ENCODE data around the gene COX7B2.

COX7B2 gene

GRCh38 chr4:46730075-46730474 lies 179.0 kb downstream of the COX7B2 start:
- no peak overlapping the region for H3K4me2 ChIP-seq (ENCODE audit: low read depth, low read length)
- H3K4me1 ChIP-seq (ENCODE audit: low read length), result no peaks in the 10 kb centered on the region
- H3F3A ChIP-seq (ENCODE audit: insufficient read depth, low read length), result no peaks in the 10 kb centered on the region
- H3K27me3 ChIP-seq (replicated peaks; ENCODE audit: insufficient read depth, low read length), result no peaks in the 10 kb centered on the region
- H3K36me3 ChIP-seq (replicated peaks; ENCODE audit: insufficient read depth, low read length), result no peaks in the 10 kb centered on the region
- TF ChIP-seq EZH2 (optimal IDR thresholded peaks at IDR 0.05; ENCODE audit: low read depth, low read length) (no peak), CTCF (IDR thresholded peaks at IDR 0.05; ENCODE audit: low read length) (no peak), EZH2phosphoT487 (IDR thresholded peaks at IDR 0.05; ENCODE audit: low read length) (no peak)
- no peaks in the 10 kb centered on the region for H3K79me2 ChIP-seq (ENCODE audit: low read length)
- H2AFZ ChIP-seq (ENCODE audit: low read length), result no peak overlapping the region
- DNase-seq, result no peak
- H3K27ac ChIP-seq (ENCODE audit: low read length), result no peak overlapping the region
- H3K9ac ChIP-seq (ENCODE audit: low read length), result no peak overlapping the region
- no peaks in the 10 kb centered on the region for H4K20me1 ChIP-seq (ENCODE audit: insufficient read depth, low read length)
- no peaks in the 10 kb centered on the region for H3K9me3 ChIP-seq (replicated peaks; ENCODE audit: insufficient read depth, low read length)
- H3K4me3 ChIP-seq (ENCODE audit: low read length), result no peak overlapping the region
- no peaks in the 10 kb centered on the region for H3K9me2 ChIP-seq (replicated peaks; ENCODE audit: insufficient read depth, low read length)

GRCh38 chr4:46720055-46720454 lies 189.0 kb downstream of the COX7B2 start:
- no peaks in the 10 kb centered on the region for H3K9me3 ChIP-seq (replicated peaks; ENCODE audit: insufficient read depth, low read length)
- H3K27ac ChIP-seq (ENCODE audit: low read length), result no peak overlapping the region
- H3K36me3 ChIP-seq (replicated peaks; ENCODE audit: insufficient read depth, low read length), result no peaks in the 10 kb centered on the region
- H3K27me3 ChIP-seq (replicated peaks; ENCODE audit: insufficient read depth, low read length), result no peaks in the 10 kb centered on the region
- H3K9me2 ChIP-seq (replicated peaks; ENCODE audit: insufficient read depth, low read length), result no peaks in the 10 kb centered on the region
- TF ChIP-seq CTCF (IDR thresholded peaks at IDR 0.05; ENCODE audit: low read length), result no peak
- no peak for TF ChIP-seq EZH2phosphoT487 (IDR thresholded peaks at IDR 0.05; ENCODE audit: low read length)
- no peak for TF ChIP-seq EZH2 (optimal IDR thresholded peaks at IDR 0.05; ENCODE audit: low read depth, low read length)
- no peak overlapping the region for H2AFZ ChIP-seq (ENCODE audit: low read length)
- no peak for DNase-seq
- H4K20me1 ChIP-seq (ENCODE audit: insufficient read depth, low read length), result no peaks in the 10 kb centered on the region
- no peak overlapping the region for H3K4me2 ChIP-seq (ENCODE audit: low read depth, low read length)
- H3K9ac ChIP-seq (ENCODE audit: low read length), result no peak overlapping the region
- no peaks in the 10 kb centered on the region for H3F3A ChIP-seq (ENCODE audit: insufficient read depth, low read length)
- H3K4me1 ChIP-seq (ENCODE audit: low read length), result no peaks in the 10 kb centered on the region
- H3K79me2 ChIP-seq (ENCODE audit: low read length), result no peaks in the 10 kb centered on the region
- no peak overlapping the region for H3K4me3 ChIP-seq (ENCODE audit: low read length)

- no peak for DNase-seq
- TF ChIP-seq CTCF (IDR thresholded peaks at IDR 0.05; ENCODE audit: low read length) (no peak), EZH2phosphoT487 (IDR thresholded peaks at IDR 0.05; ENCODE audit: low read length) (no peak), EZH2 (optimal IDR thresholded peaks at IDR 0.05; ENCODE audit: low read depth, low read length) (no peak)
- Histone ChIP-seq H3K9ac (ENCODE audit: low read length) (no peak overlapping the region), H3K4me3 (ENCODE audit: low read length) (no peak overlapping the region), H3K27ac (ENCODE audit: low read length) (no peak overlapping the region), H3K9me3 (replicated peaks; ENCODE audit: insufficient read depth, low read length) (no peaks in the 10 kb centered on the region), H3K27me3 (replicated peaks; ENCODE audit: insufficient read depth, low read length) (no peaks in the 10 kb centered on the region), H3K4me1 (ENCODE audit: low read length) (no peaks in the 10 kb centered on the region), H2AFZ (ENCODE audit: low read length) (no peak overlapping the region), H3F3A (ENCODE audit: insufficient read depth, low read length) (no peaks in the 10 kb centered on the region), H4K20me1 (ENCODE audit: insufficient read depth, low read length) (no peaks in the 10 kb centered on the region), H3K4me2 (ENCODE audit: low read depth, low read length) (no peak overlapping the region), H3K9me2 (replicated peaks; ENCODE audit: insufficient read depth, low read length) (no peaks in the 10 kb centered on the region), H3K79me2 (ENCODE audit: low read length) (no peaks in the 10 kb centered on the region), H3K36me3 (replicated peaks; ENCODE audit: insufficient read depth, low read length) (no peaks in the 10 kb centered on the region)
Measured at GRCh38 chr4:46717950-46718349, 191.1 kb downstream of the COX7B2 start.

Data from MM.1S (cell line).